GM06990 (cell line): Measurements from ENCODE around the gene FHL5.

Source experiments
- DNase-seq: peaks from one replicate; pipeline ENCODE4 v3.0.0-alpha.2; 2011; ENCODE audit not compliant: insufficient read length; ENCODE audit errors: extremely low read depth
- H3K27me3 ChIP-seq: replicated peaks from 2 replicates; pipeline ENCODE4 v1.6.0; 2011; ENCODE audit warnings: low read length; ENCODE audit not compliant: control insufficient read depth, insufficient read depth
- H3K36me3 ChIP-seq: 2 replicates; pipeline ENCODE4 v1.5.1; 2011; ENCODE audit warnings: low read length; ENCODE audit not compliant: control insufficient read depth, insufficient read depth
- H3K4me3 ChIP-seq: replicated peaks from 2 replicates; pipeline ENCODE4 v1.5.1; 2011; ENCODE audit warnings: low read depth, mild to moderate bottlenecking, control low read depth, low read length
- CTCF ChIP-seq: IDR thresholded peaks from 2 replicates; pipeline ENCODE4 v1.5.1; 2011; ENCODE audit warnings: low read length, control low read depth, mild to moderate bottlenecking, inconsistent platforms; ENCODE audit not compliant: insufficient read depth, poor library complexity, severe bottlenecking

FHL5 gene

GRCh38 chr6:96582021-96582420, 19.1 kb downstream of the FHL5 start:
- no peak for DNase-seq

GRCh38 chr6:96582436-96582835, 19.5 kb downstream of the FHL5 start:
- no peaks in the 10 kb centered on the region for H3K36me3 ChIP-seq

More at GRCh38 chr6:96582021-96582420, 19.1 kb downstream of the FHL5 start:
- TF ChIP-seq CTCF, result no peak
- H3K27me3 ChIP-seq, result no peaks in the 10 kb centered on the region; the same call in 1 of the 2 replicates
- H3K36me3 ChIP-seq, result no peaks in the 10 kb centered on the region
- H3K4me3 ChIP-seq, result no peak overlapping the region

GRCh38 chr6:96604420-96604819, 41.5 kb downstream of the FHL5 start:
- no peak for DNase-seq
- H3K36me3 ChIP-seq, result no peaks in the 10 kb centered on the region
- TF ChIP-seq CTCF, result no peak
- H3K27me3 ChIP-seq, result no peaks in the 10 kb centered on the region
- H3K4me3 ChIP-seq, result no peak overlapping the region

More at GRCh38 chr6:96582436-96582835, 19.5 kb downstream of the FHL5 start:
- no peak for TF ChIP-seq CTCF
- H3K27me3 ChIP-seq, result no peaks in the 10 kb centered on the region; the same call in 1 of the 2 replicates
- no peak overlapping the region for H3K4me3 ChIP-seq
- DNase-seq, result no peak

GRCh38 chr6:96608074-96608473, 45.1 kb downstream of the FHL5 start:
- TF ChIP-seq CTCF, result no peak
- no peak overlapping the region for H3K4me3 ChIP-seq
- H3K27me3 ChIP-seq, result no peaks in the 10 kb centered on the region
- no peak for DNase-seq
- no peaks in the 10 kb centered on the region for H3K36me3 ChIP-seq

GRCh38 chr6:96610019-96610418, 47.1 kb downstream of the FHL5 start:
- no peak for TF ChIP-seq CTCF

More at GRCh38 chr6:96610019-96610418, 47.1 kb downstream of the FHL5 start:
- H3K4me3 ChIP-seq, result no peak overlapping the region
- no peak for DNase-seq
- H3K36me3 ChIP-seq, result no peaks in the 10 kb centered on the region
- no peaks in the 10 kb centered on the region for H3K27me3 ChIP-seq
